Heart left ventricle (tissue), 16 donors: ENCODE results near the gene APEX1. TPM values are rescaled to one million over a fixed set of nuclear protein-coding genes. Genes with fewer than 3 reads are reported as not detected.

Experiments
- ATAC-seq, 4 donors: fragments of 200-7000 bp; cut with Tn5 transposase; one replicate each; pipeline ENCODE4 v1.9.1; 2020 to 2022; ENCODE audit warnings: moderate library complexity in 4 of 4, mild to moderate bottlenecking in 3 of 4, moderate number of reproducible peaks in 1 of 4
- DNase-seq, 5 donors: peaks; one replicate each; pipeline ENCODE4 v3.0.0-alpha.2; 2020
- H3K27ac ChIP-seq, 12 donors: fragments of 200-600 bp; sonication (generic) in 4 of 12; one replicate each; pipeline versions ENCODE4 v1.5.0 to v1.8.0; 2016 to 2022; ENCODE audit warnings: mild to moderate bottlenecking in 2 of 12
- H3K27me3 ChIP-seq, 9 donors: fragments of 200-600 bp; sonication (generic) in 2 of 9; one replicate each; pipeline versions ENCODE4 v1.5.1 to v1.8.0; 2016 to 2022; ENCODE audit warnings: mild to moderate bottlenecking in 3 of 9
- H3K36me3 ChIP-seq, 9 donors: fragments of 200-600 bp; sonication (generic) in 2 of 9; one replicate each; pipeline versions ENCODE4 v1.5.0 to v1.8.0; 2018 to 2022; ENCODE audit warnings: mild to moderate bottlenecking in 2 of 9
- H3K4me1 ChIP-seq, 12 donors: fragments of 200-600 bp; sonication (generic) in 4 of 12; one replicate each; pipeline versions ENCODE4 v1.5.0 to v1.8.0; 2016 to 2022; ENCODE audit warnings: mild to moderate bottlenecking in 3 of 12
- H3K4me3 ChIP-seq, 12 donors: fragments of 200-600 bp; sonication (generic) in 4 of 12; one replicate each; pipeline versions ENCODE4 v1.5.0 to v1.8.0; 2017 to 2022; ENCODE audit warnings: mild to moderate bottlenecking in 9 of 12, moderate library complexity in 4 of 12
- H3K9me3 ChIP-seq, 12 donors: fragments of 200-600 bp; sonication (generic) in 4 of 12; one replicate each; pipeline versions ENCODE4 v1.5.0 to v1.8.0; 2016 to 2022; ENCODE audit warnings: mild to moderate bottlenecking in 1 of 12
- POLR2A ChIP-seq, 2 donors: fragments of 450-650 bp; IDR thresholded peaks; one replicate each; pipeline ENCODE4 v1.6.1; 2017; ENCODE audit warnings: antibody characterized with exemption in 2 of 2, mild to moderate bottlenecking in 2 of 2, moderate library complexity in 2 of 2
- WGBS, 4 donors: extraction: QIAGEN DNeasy Blood & Tissue Kit in 2 of 4; methylation state at CpG; one replicate each; pipeline versions ENCODE4 v1.1.5 to v1.1.7; 2013 to 2018; 5-methylcytosine and 5-hydroxymethylcytosine counted together
- intact Hi-C, 10 donors: fragments of 100-400 bp; cut with DNase I; formaldehyde crosslinking; loops; one replicate each; pipeline versions ENCODE4 v1.11.1 to v1.14.2; 2022
- polyA plus RNA-seq, 2 donors: library from polyadenylated mRNA; stranded (reverse); fragments of 200-250 nt; gene quantifications; one replicate each; pipeline ENCODE4 v1.2.3, GENCODE V29; 2013
- total RNA-seq, 9 donors: library from RNA; depleted of rRNA in 2 of 9; stranded (reverse); fragments of >200 nt in 2 of 9; fragmentation: NEBNext Ultra II Directional in 3 of 9; extraction: Animal tissue kit (Norgen Biotek cat#: 25700) in 3 of 9; gene quantifications; one replicate each; pipeline versions ENCODE4 v1.1.0 to v1.2.4, GENCODE V29; 2016 to 2023
- TF ChIP-seq, protein P1 (sequence below), 12 donors: fragments of 200-600 bp; sonication (generic) in 4 of 12; IDR thresholded peaks; one replicate each; pipeline versions ENCODE4 v1.5.0 to v1.8.0; 2018 to 2022; ENCODE audit warnings: antibody characterized with exemption in 12 of 12, mild to moderate bottlenecking in 5 of 12
- donor health status: ischemic (EF 13 %, LVEDD 7.1; RV severe dilation, severe dysfunction).
- donor health status: healthy with polysubstance abuse.
- donor health status: DM: no; HTN: yes; CAD: no.
- donor health status: DM: no; HTN: no; CAD: no.
- donor health status: ischemic (EF 25% LVEDD 6.9; RV normal size, moderate dysfunction).
- donor health status: ischemic (EF 25% LVEDD 5.7; RV mildly dilated, moderate dysfunction).
- donor health status: healthy.
- donor health status: DM: yes; HTN: yes; CAD: no.
- donor health status: ischemic (EF 35%, LVEDD 5.7; RV mildly dilated, moderate dysfunction).
- donor health status: nonischemic (EF 11% LVEDD 7.7; RV severe dilation, severe dysfunction).
- donor health status: DM: yes; HTN: yes; CAD: no.
- donor health status: PGD.
- donor health status: ischemic (EF 29% LVEDD 5.4; RV normal size, mild dysfunction).
- donor health status: nonischemic (EF 23%, LVEDD 6.1; RV moderate dilation, normal function).

Gene APEX1
- total and polyA plus RNA-seq, 11 donors: 47.9 to 109 (median 76.4) TPM

GRCh38 chr14:20422886-20423285 is 32.1 kb upstream of the APEX1 start:
- Histone ChIP-seq H3K27ac (no peak overlapping the region), H3K27me3 (no peaks in the 10 kb centered on the region), H3K36me3 (no peaks in the 10 kb centered on the region), H3K9me3 (no peaks in the 10 kb centered on the region), H3K4me3 (no peak overlapping the region), H3K4me1 (peaks cover 0 to 27% (median 0%) of the 10 kb centered on the region in 12 donors)
- intact Hi-C loops: no loop called here
- DNase-seq (no peak), ATAC-seq (no peak)
- WGBS, 4 donors: 64 to 69% (median 66%) methylated on average over 2 of the region's 2 CpGs
- TF ChIP-seq POLR2A (IDR thresholded peaks at IDR 0.05): no peak
- TF ChIP-seq, protein P1, sequence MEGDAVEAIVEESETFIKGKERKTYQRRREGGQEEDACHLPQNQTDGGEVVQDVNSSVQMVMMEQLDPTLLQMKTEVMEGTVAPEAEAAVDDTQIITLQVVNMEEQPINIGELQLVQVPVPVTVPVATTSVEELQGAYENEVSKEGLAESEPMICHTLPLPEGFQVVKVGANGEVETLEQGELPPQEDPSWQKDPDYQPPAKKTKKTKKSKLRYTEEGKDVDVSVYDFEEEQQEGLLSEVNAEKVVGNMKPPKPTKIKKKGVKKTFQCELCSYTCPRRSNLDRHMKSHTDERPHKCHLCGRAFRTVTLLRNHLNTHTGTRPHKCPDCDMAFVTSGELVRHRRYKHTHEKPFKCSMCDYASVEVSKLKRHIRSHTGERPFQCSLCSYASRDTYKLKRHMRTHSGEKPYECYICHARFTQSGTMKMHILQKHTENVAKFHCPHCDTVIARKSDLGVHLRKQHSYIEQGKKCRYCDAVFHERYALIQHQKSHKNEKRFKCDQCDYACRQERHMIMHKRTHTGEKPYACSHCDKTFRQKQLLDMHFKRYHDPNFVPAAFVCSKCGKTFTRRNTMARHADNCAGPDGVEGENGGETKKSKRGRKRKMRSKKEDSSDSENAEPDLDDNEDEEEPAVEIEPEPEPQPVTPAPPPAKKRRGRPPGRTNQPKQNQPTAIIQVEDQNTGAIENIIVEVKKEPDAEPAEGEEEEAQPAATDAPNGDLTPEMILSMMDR (IDR thresholded peaks at IDR 0.05): no peak

DNA sequence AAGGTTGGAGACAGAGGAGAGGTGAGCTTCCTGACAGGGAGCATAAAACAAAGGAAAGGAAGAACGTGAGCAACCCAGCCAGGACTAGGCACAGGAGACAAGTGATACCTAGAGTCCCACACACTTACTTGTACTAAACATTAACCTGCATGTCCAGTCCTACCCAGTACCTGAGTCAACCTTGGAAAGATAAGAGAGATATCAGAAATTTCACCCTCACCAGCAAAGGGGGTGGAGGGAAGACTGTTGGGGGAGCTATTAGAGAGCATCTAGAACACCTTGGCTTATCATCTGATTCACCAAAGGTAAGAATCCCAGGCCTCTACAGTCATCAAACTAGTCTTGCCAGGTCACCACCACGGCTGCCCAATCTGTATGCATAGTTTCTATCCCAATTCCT is 30.2 kb upstream of the APEX1 start:
- WGBS, 4 donors: 36 to 56% (median 37%) methylated on average over 2 of the region's 2 CpGs
- no peak overlapping the region for H3K4me3 ChIP-seq
- H3K36me3 ChIP-seq: peaks cover 0 to under 1% (median 0%) of the 10 kb centered on the region in 9 donors
- peaks cover 0 to 36% (median 0%) of the 10 kb centered on the region in 12 donors for H3K4me1 ChIP-seq
- intact Hi-C loops: no loop called here
- ATAC-seq (no peak), DNase-seq (no peak)
- no peaks in the 10 kb centered on the region for H3K9me3 ChIP-seq
- no peaks in the 10 kb centered on the region for H3K27me3 ChIP-seq
- TF ChIP-seq POLR2A (IDR thresholded peaks at IDR 0.05): no peak
- TF ChIP-seq, protein P1 (IDR thresholded peaks at IDR 0.05): no peak
- no peak overlapping the region for H3K27ac ChIP-seq

DNA sequence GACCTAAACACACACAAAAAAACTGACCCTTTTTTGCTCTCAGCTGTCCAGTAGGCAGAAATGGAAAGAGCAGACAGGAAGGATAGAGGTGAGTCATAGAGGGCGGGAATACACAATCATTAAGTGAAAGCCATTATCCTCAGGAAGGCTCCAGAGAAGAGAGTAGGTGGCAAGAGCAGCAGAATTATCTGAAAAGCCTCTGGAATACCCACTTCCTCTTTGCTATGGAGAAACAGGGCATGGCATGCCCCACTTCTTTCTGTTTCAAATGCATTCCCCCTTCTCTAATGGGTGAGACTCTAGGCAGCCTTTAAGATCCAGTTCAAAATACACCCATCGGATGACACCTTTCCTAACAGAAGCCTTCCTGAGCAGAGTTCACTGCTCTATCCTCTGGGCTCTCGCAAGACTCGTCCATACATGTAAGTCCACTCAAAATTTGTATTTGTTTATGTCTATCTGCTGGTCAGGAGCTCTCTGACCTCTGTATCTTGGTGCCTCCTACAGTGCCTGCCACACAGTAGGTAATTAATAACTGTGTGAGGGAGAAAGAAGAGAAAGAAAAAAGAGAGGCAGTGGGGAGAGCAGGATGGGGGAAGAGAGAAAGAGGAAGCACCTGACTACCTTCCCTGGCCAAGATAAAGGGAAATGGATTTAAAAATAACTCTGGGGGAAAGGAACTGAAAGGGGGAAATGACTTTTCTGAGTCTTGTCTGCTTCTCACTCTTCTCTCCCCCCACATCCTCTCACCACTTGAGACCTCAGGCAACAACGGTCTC is 27.6 kb upstream of the APEX1 start:
- Histone ChIP-seq H3K9me3 (no peaks in the 10 kb centered on the region), H3K4me1 (peaks cover 0 to 45% (median 1%) of the 10 kb centered on the region in 12 donors), H3K27ac (peak overlapping the region in 3 of 12 donors; percentile 22 to 81 (median 34)), H3K36me3 (peaks cover 0 to 3% (median 0%) of the 10 kb centered on the region in 9 donors), H3K4me3 (peak overlapping the region in 1 of 12 donors; percentile 30), H3K27me3 (no peaks in the 10 kb centered on the region)
- intact Hi-C loops: no loop called here
- WGBS, 4 donors: 60 to 69% (median 66%) methylated on average over 5 of the region's 5 CpGs
- peak; percentile 3 to 76 (median 66) for ATAC-seq
- no peak for DNase-seq
- TF ChIP-seq, protein P1 (IDR thresholded peaks at IDR 0.05): no peak
- TF ChIP-seq POLR2A (IDR thresholded peaks at IDR 0.05): no peak

DNA sequence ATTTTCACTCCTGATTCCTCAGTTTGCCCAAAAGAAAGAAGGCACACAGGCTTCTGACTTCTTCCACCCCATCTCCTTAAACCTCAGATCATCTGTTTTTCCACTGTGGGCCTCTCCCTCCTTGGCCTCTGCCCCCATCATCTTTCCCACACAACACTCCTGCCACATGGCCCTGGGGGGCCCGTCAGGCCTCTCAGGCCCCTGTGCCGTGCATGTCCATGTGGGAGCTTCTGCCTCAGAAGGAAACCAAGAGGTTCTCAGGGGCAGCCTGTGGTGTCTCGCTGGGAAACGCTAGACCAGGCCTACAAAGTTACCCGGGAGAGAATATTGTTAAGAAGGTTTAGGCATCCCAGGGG is 27.0 kb upstream of the APEX1 start:
- no peak for ATAC-seq
- no peak for DNase-seq
- peak overlapping the region in 1 of 12 donors; percentile 30 for H3K4me3 ChIP-seq
- H3K27ac ChIP-seq: peak overlapping the region in 5 of 12 donors; percentile 22 to 81 (median 34)
- no peaks in the 10 kb centered on the region for H3K27me3 ChIP-seq
- TF ChIP-seq, protein P1 (IDR thresholded peaks at IDR 0.05): no peak
- TF ChIP-seq POLR2A (IDR thresholded peaks at IDR 0.05): no peak
- intact Hi-C loops: no loop called here
- H3K36me3 ChIP-seq: peaks cover 0 to 3% (median 0%) of the 10 kb centered on the region in 9 donors
- H3K4me1 ChIP-seq: peaks cover 0 to 45% (median 1%) of the 10 kb centered on the region in 12 donors
- H3K9me3 ChIP-seq: no peaks in the 10 kb centered on the region
- whole genome bisulfite sequencing, 4 donors: 72 to 94% (median 87%) methylated on average over 5 of the region's 5 CpGs
